Measurements from ENCODE around the gene SLC35B2. TPM values are rescaled to one million over a fixed set of nuclear protein-coding genes. Genes with fewer than 3 reads are reported as not detected.

Gene SLC35B2
- total RNA-seq, 1 donor = 94.1 TPM

DNA sequence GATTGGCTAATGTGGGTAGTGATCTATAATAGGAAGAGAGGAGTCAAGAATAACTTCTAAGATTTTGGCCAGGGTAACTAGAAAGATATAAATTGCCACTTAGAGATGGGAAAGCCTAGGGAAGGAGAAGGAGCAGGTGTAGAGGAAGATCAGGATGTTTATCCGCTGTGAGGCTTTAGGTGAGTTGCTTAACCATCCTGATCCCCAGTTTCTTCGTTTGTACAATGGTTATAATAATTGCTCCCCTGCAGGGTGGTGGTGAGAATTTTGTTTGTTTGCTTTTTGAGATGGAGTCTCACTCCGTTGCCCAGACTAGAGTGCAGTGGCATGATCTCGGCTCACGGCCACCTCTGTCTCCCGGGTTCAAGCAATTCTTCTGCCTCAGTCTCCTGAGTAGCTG lies 43.0 kb downstream of the SLC35B2 start:
- DNase-seq (ENCODE audit: insufficient read length, low spot score, missing footprints) = no peak
- Histone ChIP-seq H3K27me3 (ENCODE audit: insufficient read depth, low read length) (no peaks in the 10 kb centered on the region), H2AFZ (ENCODE audit: low read length) (no peak overlapping the region)

DNA sequence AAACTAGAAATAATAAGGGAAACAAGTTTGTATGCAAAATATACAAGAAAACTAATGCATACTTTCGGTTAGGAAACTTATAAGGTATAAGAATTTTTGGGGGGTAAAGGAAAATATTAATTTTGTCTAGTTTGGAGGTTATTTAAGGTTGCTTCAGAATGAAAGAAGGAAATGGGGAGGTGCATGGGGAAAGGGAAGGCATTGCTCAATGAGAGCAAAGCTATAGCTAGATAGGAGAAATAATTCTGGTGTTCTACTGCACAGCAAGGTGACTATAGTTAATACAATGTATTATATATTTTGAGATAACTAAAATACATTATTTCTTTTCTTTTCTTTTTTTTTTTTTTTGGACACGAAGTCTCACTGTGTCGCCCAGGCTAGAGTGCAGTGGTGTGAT lies 46.0 kb downstream of the SLC35B2 start:
- TF ChIP-seq, protein P1, sequence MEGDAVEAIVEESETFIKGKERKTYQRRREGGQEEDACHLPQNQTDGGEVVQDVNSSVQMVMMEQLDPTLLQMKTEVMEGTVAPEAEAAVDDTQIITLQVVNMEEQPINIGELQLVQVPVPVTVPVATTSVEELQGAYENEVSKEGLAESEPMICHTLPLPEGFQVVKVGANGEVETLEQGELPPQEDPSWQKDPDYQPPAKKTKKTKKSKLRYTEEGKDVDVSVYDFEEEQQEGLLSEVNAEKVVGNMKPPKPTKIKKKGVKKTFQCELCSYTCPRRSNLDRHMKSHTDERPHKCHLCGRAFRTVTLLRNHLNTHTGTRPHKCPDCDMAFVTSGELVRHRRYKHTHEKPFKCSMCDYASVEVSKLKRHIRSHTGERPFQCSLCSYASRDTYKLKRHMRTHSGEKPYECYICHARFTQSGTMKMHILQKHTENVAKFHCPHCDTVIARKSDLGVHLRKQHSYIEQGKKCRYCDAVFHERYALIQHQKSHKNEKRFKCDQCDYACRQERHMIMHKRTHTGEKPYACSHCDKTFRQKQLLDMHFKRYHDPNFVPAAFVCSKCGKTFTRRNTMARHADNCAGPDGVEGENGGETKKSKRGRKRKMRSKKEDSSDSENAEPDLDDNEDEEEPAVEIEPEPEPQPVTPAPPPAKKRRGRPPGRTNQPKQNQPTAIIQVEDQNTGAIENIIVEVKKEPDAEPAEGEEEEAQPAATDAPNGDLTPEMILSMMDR (IDR thresholded peaks at IDR 0.05; ENCODE audit: extremely low read depth, low read depth, low read length) = no peak
- H3K36me3 ChIP-seq (ENCODE audit: insufficient read depth, low read length) = no peaks in the 10 kb centered on the region
- H3K27ac ChIP-seq (ENCODE audit: low read depth, low read length) = no peak overlapping the region
- no peaks in the 10 kb centered on the region for H3K4me1 ChIP-seq (ENCODE audit: insufficient read depth, low read length)
- no peaks in the 10 kb centered on the region for H3K27me3 ChIP-seq (ENCODE audit: insufficient read depth, low read length)
- H3K4me3 ChIP-seq (ENCODE audit: insufficient read depth, low read length) = no peak overlapping the region
- no peak overlapping the region for H3K4me2 ChIP-seq (ENCODE audit: insufficient read depth, low read length)
- no peak overlapping the region for H2AFZ ChIP-seq (ENCODE audit: low read length)
- DNase-seq (ENCODE audit: insufficient read length, low spot score, missing footprints) = no peak
- no peaks in the 10 kb centered on the region for H3K9me3 ChIP-seq (ENCODE audit: low read depth, low read length)
- no peaks in the 10 kb centered on the region for H4K20me1 ChIP-seq (ENCODE audit: insufficient read depth, low read length)
- no peaks in the 10 kb centered on the region for H3K79me2 ChIP-seq (ENCODE audit: insufficient read depth, low read length)

More for the DNA sequence above, 43.0 kb downstream of the SLC35B2 start:
- no peaks in the 10 kb centered on the region for H4K20me1 ChIP-seq (ENCODE audit: insufficient read depth, low read length)
- no peaks in the 10 kb centered on the region for H3K9me3 ChIP-seq (ENCODE audit: low read depth, low read length)
- no peaks in the 10 kb centered on the region for H3K36me3 ChIP-seq (ENCODE audit: insufficient read depth, low read length)
- no peak overlapping the region for H3K4me3 ChIP-seq (ENCODE audit: insufficient read depth, low read length)
- TF ChIP-seq, protein P1 (IDR thresholded peaks at IDR 0.05; ENCODE audit: extremely low read depth, low read depth, low read length) = no peak
- H3K4me1 ChIP-seq (ENCODE audit: insufficient read depth, low read length) = peaks cover 12% of the 10 kb centered on the region
- no peak overlapping the region for H3K4me2 ChIP-seq (ENCODE audit: insufficient read depth, low read length)
- no peaks in the 10 kb centered on the region for H3K79me2 ChIP-seq (ENCODE audit: insufficient read depth, low read length)
- no peak overlapping the region for H3K27ac ChIP-seq (ENCODE audit: low read depth, low read length)

DNA sequence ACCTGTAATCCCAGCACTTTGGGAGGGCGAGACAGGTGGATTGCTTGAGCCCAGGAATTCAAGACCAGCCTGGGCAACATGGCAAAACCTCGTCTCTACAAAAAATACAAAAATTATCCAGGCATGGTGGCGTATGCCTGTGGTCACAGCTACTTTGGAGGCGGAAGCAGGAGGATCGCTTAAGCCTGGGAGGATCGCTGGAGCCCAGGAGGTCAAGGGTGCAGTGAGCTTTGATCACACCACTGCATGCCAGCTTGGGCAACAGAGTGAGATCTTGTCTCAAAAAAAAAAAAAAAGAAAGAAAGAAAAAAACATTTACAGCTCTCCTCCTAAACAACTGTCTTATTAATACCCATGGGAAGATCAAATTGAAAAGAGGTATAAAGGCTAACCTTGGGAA lies 49.4 kb downstream of the SLC35B2 start:
- Histone ChIP-seq H4K20me1 (ENCODE audit: insufficient read depth, low read length) (no peaks in the 10 kb centered on the region), H3K4me3 (ENCODE audit: insufficient read depth, low read length) (no peak overlapping the region), H2AFZ (ENCODE audit: low read length) (no peak overlapping the region), H3K36me3 (ENCODE audit: insufficient read depth, low read length) (no peaks in the 10 kb centered on the region), H3K27ac (ENCODE audit: low read depth, low read length) (no peak overlapping the region), H3K79me2 (ENCODE audit: insufficient read depth, low read length) (no peaks in the 10 kb centered on the region), H3K9me3 (ENCODE audit: low read depth, low read length) (no peaks in the 10 kb centered on the region), H3K27me3 (ENCODE audit: insufficient read depth, low read length) (no peaks in the 10 kb centered on the region), H3K4me1 (ENCODE audit: insufficient read depth, low read length) (no peaks in the 10 kb centered on the region), H3K4me2 (ENCODE audit: insufficient read depth, low read length) (no peak overlapping the region)
- no peak for DNase-seq (ENCODE audit: insufficient read length, low spot score, missing footprints)
- TF ChIP-seq, protein P1 (IDR thresholded peaks at IDR 0.05; ENCODE audit: extremely low read depth, low read depth, low read length) = no peak

Small RNA genes lying within 50 kb of the gene (small RNA-seq; reads per million reads assigned to genes)
- not detected for gene RN7SL811P

Other genes with a start within 250 kb of the SLC35B2 start
- gene MRPL14, start 130.1 kb downstream of the SLC35B2 start, total RNA-seq = 47.7 and 49.9 TPM in 2 replicates
- 32.7 and 36.6 TPM in 2 replicates for gene TMEM63B, start 130.0 kb downstream of the SLC35B2 start, total RNA-seq
- not detected in 2 replicates for gene CAPN11, start 98.7 kb downstream of the SLC35B2 start, total RNA-seq
- gene MYMX, start 40.6 kb downstream of the SLC35B2 start, total RNA-seq = not detected in 2 replicates
- 8.0 and 10.0 TPM in 2 replicates for gene SLC29A1, start 33.9 kb downstream of the SLC35B2 start, total RNA-seq
- gene HSP90AB1, start 10.4 kb downstream of the SLC35B2 start, total RNA-seq = 676 and 702 TPM in 2 replicates
- 3.2 and 4.7 TPM in 2 replicates for gene NFKBIE, start 8.0 kb upstream of the SLC35B2 start, total RNA-seq
- gene TMEM151B, start 12.9 kb upstream of the SLC35B2 start, total RNA-seq = not detected in 2 replicates
- 6.2 and 6.5 TPM in 2 replicates for gene AARS2, start 55.8 kb upstream of the SLC35B2 start, total RNA-seq
- gene SPATS1, start 85.1 kb upstream of the SLC35B2 start, total RNA-seq = not detected in 2 replicates
- 21.8 and 22.8 TPM in 2 replicates for gene CDC5L, start 130.2 kb upstream of the SLC35B2 start, total RNA-seq

All from osteoblast (primary cell).